ENCODE results near the gene NDUFAF7.
A peak's percentile ranks its signal among the peaks of the same experiment; 100 is the strongest.
"Not testable (repeated sequence)": the region's sequence is repeated elsewhere in the genome, so short reads cannot be mapped to it uniquely, and the experiment has no call there.

NDUFAF7 gene

GRCh38 chr2:37211212-37211611 lies 20.2 kb upstream of the NDUFAF7 start:
- DNase-seq (ENCODE audit: low read depth, low spot score): no peak
- no peak overlapping the region for H3K27ac ChIP-seq

GRCh38 chr2:37211939-37212338 lies 19.5 kb upstream of the NDUFAF7 start:
- DNase-seq (ENCODE audit: low read depth, low spot score): no peak
- no peak overlapping the region for H3K27ac ChIP-seq

- H3K27ac ChIP-seq: no peak overlapping the region
- DNase-seq (ENCODE audit: low read depth, low spot score): no peak
These were observed 16.2 kb upstream of the NDUFAF7 start for GRCh38 chr2:37215250-37215649.

- peak overlapping the region; percentile 76 for H3K27ac ChIP-seq
- DNase-seq (ENCODE audit: low read depth, low spot score): peak; percentile 86
These were observed 12.4 kb upstream of the NDUFAF7 start for GRCh38 chr2:37219046-37219445.

GRCh38 chr2:37223131-37223530 lies 8.3 kb upstream of the NDUFAF7 start:
- no peak overlapping the region for H3K27ac ChIP-seq
- no peak for DNase-seq (ENCODE audit: low read depth, low spot score)

GRCh38 chr2:37224063-37224462 lies 7.4 kb upstream of the NDUFAF7 start:
- no peak overlapping the region for H3K27ac ChIP-seq
- no peak for DNase-seq (ENCODE audit: low read depth, low spot score)

- DNase-seq (ENCODE audit: low read depth, low spot score); H3K27ac ChIP-seq: not testable (repeated sequence)
These were observed 6.3 kb upstream of the NDUFAF7 start for GRCh38 chr2:37225129-37225528.

GRCh38 chr2:37226863-37227262 lies 4.6 kb upstream of the NDUFAF7 start:
- H3K27ac ChIP-seq: no peak overlapping the region
- DNase-seq (ENCODE audit: low read depth, low spot score): no peak

GRCh38 chr2:37228788-37229187 lies 2.7 kb upstream of the NDUFAF7 start:
- no peak for DNase-seq (ENCODE audit: low read depth, low spot score)
- no peak overlapping the region for H3K27ac ChIP-seq

GRCh38 chr2:37230581-37230980 lies 877 bp upstream of the NDUFAF7 start:
- H3K27ac ChIP-seq: peak overlapping the region; percentile 78
- no peak for DNase-seq (ENCODE audit: low read depth, low spot score)

GRCh38 chr2:37232131-37232933 lies 874 bp downstream of the NDUFAF7 start:
- no peak for DNase-seq (ENCODE audit: low read depth, low spot score)
- H3K27ac ChIP-seq: peak overlapping the region; percentile 78

- no peak for DNase-seq (ENCODE audit: low read depth, low spot score)
- no peak overlapping the region for H3K27ac ChIP-seq
These were observed 12.0 kb downstream of the NDUFAF7 start for GRCh38 chr2:37243435-37243834.

GRCh38 chr2:37244017-37244416 lies 12.6 kb downstream of the NDUFAF7 start:
- H3K27ac ChIP-seq: no peak overlapping the region
- DNase-seq (ENCODE audit: low read depth, low spot score): no peak

- no peak overlapping the region for H3K27ac ChIP-seq
- DNase-seq (ENCODE audit: low read depth, low spot score): no peak
These were observed 13.3 kb downstream of the NDUFAF7 start for GRCh38 chr2:37244755-37245154.

- no peak overlapping the region for H3K27ac ChIP-seq
- DNase-seq (ENCODE audit: low read depth, low spot score): no peak
These were observed 14.7 kb downstream of the NDUFAF7 start for GRCh38 chr2:37246205-37246604.

GRCh38 chr2:37250869-37251740 lies 19.6 kb downstream of the NDUFAF7 start:
- DNase-seq (ENCODE audit: low read depth, low spot score): no peak
- no peak overlapping the region for H3K27ac ChIP-seq

GRCh38 chr2:37262522-37262921 lies 31.1 kb downstream of the NDUFAF7 start:
- no peak for DNase-seq (ENCODE audit: low read depth, low spot score)
- no peak overlapping the region for H3K27ac ChIP-seq

GRCh38 chr2:37263839-37264238 lies 32.4 kb downstream of the NDUFAF7 start:
- H3K27ac ChIP-seq: no peak overlapping the region
- no peak for DNase-seq (ENCODE audit: low read depth, low spot score)

GRCh38 chr2:37267685-37268084 lies 36.2 kb downstream of the NDUFAF7 start:
- no peak for DNase-seq (ENCODE audit: low read depth, low spot score)
- no peak overlapping the region for H3K27ac ChIP-seq

GRCh38 chr2:37268111-37268510 lies 36.7 kb downstream of the NDUFAF7 start:
- no peak overlapping the region for H3K27ac ChIP-seq
- DNase-seq (ENCODE audit: low read depth, low spot score): no peak

GRCh38 chr2:37271376-37272067 lies 40.1 kb downstream of the NDUFAF7 start:
- DNase-seq (ENCODE audit: low read depth, low spot score): no peak
- no peak overlapping the region for H3K27ac ChIP-seq

Measured in epithelial cell of prostate (primary cell).